Endodermal cell (in vitro differentiated cells): ENCODE results near the gene GEMIN5. TPM values are rescaled to one million over a fixed set of nuclear protein-coding genes. Genes with fewer than 3 reads are reported as not detected.

Source experiments
- DNase-seq: peaks from one replicate; pipeline ENCODE4 v3.0.0-alpha.2; 2017
- H3K27ac ChIP-seq: 2 replicates; pipeline ENCODE4 v1.5.1; 2013; ENCODE audit warnings: mild to moderate bottlenecking, low read depth, low read length, moderate library complexity
- H3K27me3 ChIP-seq: 2 replicates; pipeline ENCODE4 v1.6.1; 2013; ENCODE audit warnings: mild to moderate bottlenecking, low read length, moderate library complexity; ENCODE audit not compliant: insufficient read depth, control insufficient read depth, poor library complexity, severe bottlenecking
- H3K36me3 ChIP-seq: 2 replicates; pipeline ENCODE4 v1.7.0; 2013; ENCODE audit warnings: mild to moderate bottlenecking, low read length, moderate library complexity; ENCODE audit not compliant: control insufficient read depth, insufficient read depth
- H3K4me1 ChIP-seq: one replicate; pipeline ENCODE4 v1.7.0; 2013; ENCODE audit warnings: low read length; ENCODE audit not compliant: control insufficient read depth, insufficient read depth
- H3K4me3 ChIP-seq: 2 replicates; pipeline ENCODE4 v1.5.1; 2013; ENCODE audit warnings: mild to moderate bottlenecking, low read length, moderate library complexity
- H3K9ac ChIP-seq: 2 replicates; pipeline ENCODE4 v1.6.1; 2013; ENCODE audit warnings: mild to moderate bottlenecking, low read length, moderate library complexity; ENCODE audit not compliant: poor library complexity, severe bottlenecking; ENCODE audit errors: extremely low read depth
- H3K9me3 ChIP-seq: 2 replicates; pipeline ENCODE4 v1.6.1; 2013; ENCODE audit warnings: mild to moderate bottlenecking, low read length, moderate library complexity; ENCODE audit not compliant: control insufficient read depth
- H3K27ac Mint-ChIP-seq: 2 replicates; pipeline ENCODE4 v1.8.0; 2020; ENCODE audit warnings: mixed read lengths
- H3K27me3 Mint-ChIP-seq: 2 replicates; pipeline ENCODE4 v1.8.0; 2021; ENCODE audit warnings: mild to moderate bottlenecking, mixed read lengths; ENCODE audit not compliant: insufficient read depth
- H3K36me3 Mint-ChIP-seq: 2 replicates; pipeline ENCODE4 v1.8.0; 2020; ENCODE audit warnings: low read depth, mixed read lengths
- H3K4me1 Mint-ChIP-seq: 2 replicates; pipeline ENCODE4 v1.8.0; 2020; ENCODE audit warnings: mixed read lengths
- H3K4me3 Mint-ChIP-seq: 2 replicates; pipeline ENCODE4 v1.8.0; 2020; ENCODE audit warnings: mild to moderate bottlenecking, moderate library complexity, mixed read lengths
- H3K9me3 Mint-ChIP-seq: 2 replicates; pipeline ENCODE4 v1.8.0; 2020; ENCODE audit warnings: mild to moderate bottlenecking, mixed read lengths
- WGBS, 2 experiments: methylation state at CpG; one replicate each; pipeline versions ENCODE4 v1.1.5 to v1.1.7; 2013; ENCODE audit warnings: missing lambda C conversion rate in 2 of 2, mixed read lengths in 1 of 2; ENCODE audit not compliant: insufficient coverage in 1 of 2, insufficient read length in 1 of 2; 5-methylcytosine and 5-hydroxymethylcytosine counted together
- total RNA-seq, 2 donors: library from RNA; stranded (reverse); fragmentation: NEBNext Ultra II Directional in 1 of 2; extraction: Animal tissue kit (Norgen Biotek cat#: 25700) in 1 of 2; gene quantifications; 2 replicates in 1 of 2; 3 replicates in 1 of 2; pipeline ENCODE4 v1.2.1, GENCODE V29; 2021
- TF ChIP-seq, protein P1 (sequence below): fragments of 200-600 bp; sonication (generic); conservative IDR thresholded peaks from 2 replicates; pipeline ENCODE4 v1.5.0; 2021; ENCODE audit warnings: antibody characterized with exemption, mild to moderate bottlenecking

Gene GEMIN5
- total RNA-seq, 2 donors from 2014 or later, result 25.6 to 26.4 TPM

DNA sequence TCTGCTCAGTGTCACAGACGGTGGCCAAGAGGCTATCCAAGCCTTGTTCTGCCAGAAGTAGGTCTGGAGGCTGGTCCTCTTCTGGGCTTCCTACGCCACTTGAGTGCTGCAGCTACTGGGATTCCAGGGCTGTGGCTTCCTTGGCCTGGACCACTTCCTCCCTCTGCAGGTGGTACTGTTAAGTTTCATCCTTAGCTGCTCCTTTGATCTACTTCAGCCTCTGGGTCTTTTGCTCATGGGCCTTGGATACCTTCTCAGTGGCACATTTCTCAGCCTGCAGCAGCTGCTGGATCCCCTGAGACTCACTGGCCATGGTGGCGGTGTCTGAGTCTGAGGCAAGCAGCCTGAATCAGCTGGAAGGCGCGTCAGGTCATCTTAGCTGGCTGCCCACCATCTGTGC is 69.3 kb downstream of the GEMIN5 start:
- Histone ChIP-seq H3K4me3 (no peak overlapping the region), H3K4me1 (no peaks in the 10 kb centered on the region), H3K9me3 (no peaks in the 10 kb centered on the region), H3K27ac (no peak overlapping the region), H3K36me3 (peaks cover 66% of the 10 kb centered on the region), H3K9ac (no peak overlapping the region), H3K27me3 (no peaks in the 10 kb centered on the region)
- H3K9me3 Mint-ChIP-seq, result no peaks in the 10 kb centered on the region
- TF ChIP-seq, protein P1, sequence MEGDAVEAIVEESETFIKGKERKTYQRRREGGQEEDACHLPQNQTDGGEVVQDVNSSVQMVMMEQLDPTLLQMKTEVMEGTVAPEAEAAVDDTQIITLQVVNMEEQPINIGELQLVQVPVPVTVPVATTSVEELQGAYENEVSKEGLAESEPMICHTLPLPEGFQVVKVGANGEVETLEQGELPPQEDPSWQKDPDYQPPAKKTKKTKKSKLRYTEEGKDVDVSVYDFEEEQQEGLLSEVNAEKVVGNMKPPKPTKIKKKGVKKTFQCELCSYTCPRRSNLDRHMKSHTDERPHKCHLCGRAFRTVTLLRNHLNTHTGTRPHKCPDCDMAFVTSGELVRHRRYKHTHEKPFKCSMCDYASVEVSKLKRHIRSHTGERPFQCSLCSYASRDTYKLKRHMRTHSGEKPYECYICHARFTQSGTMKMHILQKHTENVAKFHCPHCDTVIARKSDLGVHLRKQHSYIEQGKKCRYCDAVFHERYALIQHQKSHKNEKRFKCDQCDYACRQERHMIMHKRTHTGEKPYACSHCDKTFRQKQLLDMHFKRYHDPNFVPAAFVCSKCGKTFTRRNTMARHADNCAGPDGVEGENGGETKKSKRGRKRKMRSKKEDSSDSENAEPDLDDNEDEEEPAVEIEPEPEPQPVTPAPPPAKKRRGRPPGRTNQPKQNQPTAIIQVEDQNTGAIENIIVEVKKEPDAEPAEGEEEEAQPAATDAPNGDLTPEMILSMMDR, result peak; percentile 69
- H3K4me3 Mint-ChIP-seq, result no peak overlapping the region
- DNase-seq, result peak; percentile 82
- no peaks in the 10 kb centered on the region for H3K4me1 Mint-ChIP-seq
- H3K27ac Mint-ChIP-seq, result no peak overlapping the region
- peaks cover 61% of the 10 kb centered on the region for H3K36me3 Mint-ChIP-seq
- WGBS, 2 experiments, result 89 to 100% methylated on average over 3 to 5 of the region's 5 CpGs
- no peaks in the 10 kb centered on the region for H3K27me3 Mint-ChIP-seq

DNA sequence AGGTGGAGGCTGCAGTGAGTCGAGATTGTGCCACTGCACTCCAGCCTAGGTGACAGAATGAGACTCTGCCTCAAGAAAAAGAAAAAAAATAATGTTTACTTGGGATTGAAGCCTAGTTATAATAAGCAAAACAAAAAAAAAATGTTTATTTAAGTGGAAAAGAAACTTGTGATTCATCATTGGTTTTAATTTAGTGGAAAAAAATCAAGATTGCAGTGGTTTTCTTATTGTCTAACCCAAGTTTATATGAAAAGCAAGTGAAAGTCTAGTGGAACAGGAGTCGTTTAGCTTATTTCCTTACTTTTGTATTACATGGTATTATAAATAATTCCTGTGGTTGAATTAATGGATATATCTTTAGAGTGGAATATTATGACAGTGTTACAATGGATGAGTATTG is 71.2 kb downstream of the GEMIN5 start:
- H3K27ac Mint-ChIP-seq, result no peak overlapping the region
- peaks cover 56% of the 10 kb centered on the region for H3K36me3 Mint-ChIP-seq
- H3K4me3 Mint-ChIP-seq, result no peak overlapping the region

DNA sequence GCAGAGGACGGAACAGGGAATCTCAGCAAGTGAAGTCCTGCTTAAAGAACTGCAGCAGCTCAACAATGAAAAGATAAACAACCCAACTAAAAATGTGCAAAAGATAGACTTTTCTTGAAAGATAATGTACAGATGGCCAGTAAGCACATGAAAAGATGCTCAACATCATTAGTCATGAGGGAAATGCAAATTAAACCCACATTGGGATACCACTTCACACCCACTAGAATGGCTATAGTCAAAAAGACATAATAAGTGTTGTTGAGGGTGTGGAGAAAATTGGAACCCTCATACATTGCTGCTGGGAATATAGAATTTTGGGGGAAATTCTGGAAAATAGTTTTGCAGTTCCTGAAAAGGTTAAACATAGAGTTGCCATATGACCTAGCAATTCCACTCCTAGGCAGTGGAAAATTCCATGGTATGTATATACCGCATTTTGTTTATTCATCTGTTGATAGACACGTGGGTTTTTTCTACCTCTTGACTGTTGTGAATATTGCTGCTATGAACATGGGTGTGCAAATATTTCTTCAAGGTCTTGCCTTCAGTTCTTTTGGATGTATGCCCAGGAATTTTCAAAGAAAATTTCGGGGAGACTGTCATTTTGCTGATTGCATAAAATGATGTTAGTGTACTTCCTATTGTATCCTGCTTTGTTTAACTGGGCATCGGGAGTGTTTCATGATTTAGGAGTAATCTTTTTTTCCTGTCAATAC is 72.4 kb downstream of the GEMIN5 start:
- peaks cover 50% of the 10 kb centered on the region for H3K36me3 ChIP-seq
- WGBS, 2 experiments, result 90 to 95% methylated on average over 3 to 5 of the region's 5 CpGs
- Mint-ChIP-seq H3K9me3 (no peaks in the 10 kb centered on the region), H3K4me3 (no peak overlapping the region), H3K36me3 (peaks cover 46% of the 10 kb centered on the region), H3K4me1 (no peaks in the 10 kb centered on the region), H3K27ac (peak overlapping the region; percentile 44), H3K27me3 (no peaks in the 10 kb centered on the region)
- peaks cover 3% of the 10 kb centered on the region for H3K4me1 ChIP-seq
- no peaks in the 10 kb centered on the region for H3K27me3 ChIP-seq
- TF ChIP-seq, protein P1, result no peak
- no peak overlapping the region for H3K9ac ChIP-seq
- no peak overlapping the region for H3K27ac ChIP-seq
- H3K4me3 ChIP-seq, result no peak overlapping the region
- no peaks in the 10 kb centered on the region for H3K9me3 ChIP-seq
- DNase-seq, result no peak

More for the DNA sequence above, 71.2 kb downstream of the GEMIN5 start:
- H3K4me1 Mint-ChIP-seq, result no peaks in the 10 kb centered on the region
- Histone ChIP-seq H3K4me3 (no peak overlapping the region), H3K9ac (no peak overlapping the region), H3K36me3 (peaks cover 60% of the 10 kb centered on the region), H3K9me3 (no peaks in the 10 kb centered on the region), H3K4me1 (no peaks in the 10 kb centered on the region), H3K27ac (no peak overlapping the region), H3K27me3 (no peaks in the 10 kb centered on the region)
- H3K27me3 Mint-ChIP-seq, result no peaks in the 10 kb centered on the region
- no peak for DNase-seq
- 83 to 86% methylated on average over 1 to 2 of the region's 2 CpGs for WGBS, 2 experiments
- TF ChIP-seq, protein P1, result no peak
- no peaks in the 10 kb centered on the region for H3K9me3 Mint-ChIP-seq
